Measurements from ENCODE around the gene AMPH. TPM values are rescaled to one million over a fixed set of nuclear protein-coding genes. Genes with fewer than 3 reads are reported as not detected.

Gene AMPH
- total and polyA plus RNA-seq, 9 of the 15 experiments (the other 6 are each of a cell fraction or from before 2014, with no cell fraction given), result 0.03 to 0.35 TPM; not detected in 7

GRCh38 chr7:38512704-38513103 is 118.5 kb downstream of the AMPH start:
- no peak for FAIRE-seq
- TF ChIP-seq SMAD2 (IDR thresholded peaks at IDR 0.05; ENCODE audit: low read depth, low read length), result no peak
- TF ChIP-seq, protein P1, sequence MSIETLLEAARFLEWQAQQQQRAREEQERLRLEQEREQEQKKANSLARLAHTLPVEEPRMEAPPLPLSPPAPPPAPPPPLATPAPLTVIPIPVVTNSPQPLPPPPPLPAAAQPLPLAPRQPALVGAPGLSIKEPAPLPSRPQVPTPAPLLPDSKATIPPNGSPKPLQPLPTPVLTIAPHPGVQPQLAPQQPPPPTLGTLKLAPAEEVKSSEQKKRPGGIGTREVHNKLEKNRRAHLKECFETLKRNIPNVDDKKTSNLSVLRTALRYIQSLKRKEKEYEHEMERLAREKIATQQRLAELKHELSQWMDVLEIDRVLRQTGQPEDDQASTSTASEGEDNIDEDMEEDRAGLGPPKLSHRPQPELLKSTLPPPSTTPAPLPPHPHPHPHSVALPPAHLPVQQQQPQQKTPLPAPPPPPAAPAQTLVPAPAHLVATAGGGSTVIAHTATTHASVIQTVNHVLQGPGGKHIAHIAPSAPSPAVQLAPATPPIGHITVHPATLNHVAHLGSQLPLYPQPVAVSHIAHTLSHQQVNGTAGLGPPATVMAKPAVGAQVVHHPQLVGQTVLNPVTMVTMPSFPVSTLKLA (conservative IDR thresholded peaks at IDR 0.05), result no peak
- no peak for TF ChIP-seq PCBP1 (IDR thresholded peaks at IDR 0.05; ENCODE audit: low read depth, low read length, poor library complexity, severe bottlenecking)
- no peak for TF ChIP-seq CHD4 (IDR thresholded peaks at IDR 0.05; ENCODE audit: insufficient read depth, insufficient replicate concordance, low read depth, low read length, poor library complexity, severe bottlenecking)
- no peak for TF ChIP-seq ZNF512 (tag; IDR thresholded peaks at IDR 0.05)
- TF ChIP-seq FOXJ3 (CRISPR knock-in tag; IDR thresholded peaks at IDR 0.05), result no peak
- no peak for TF ChIP-seq GABPB2 (CRISPR knock-in tag; conservative IDR thresholded peaks at IDR 0.05)
- TF ChIP-seq ZNF41 (CRISPR knock-in tag; conservative IDR thresholded peaks at IDR 0.05), result no peak
- no peak for TF ChIP-seq KDM5B (IDR thresholded peaks at IDR 0.05; ENCODE audit: insufficient replicate concordance, low read depth, low read length)
- no peak for TF ChIP-seq CBFB (CRISPR knock-in tag; IDR thresholded peaks at IDR 0.05)
- no peak for TF ChIP-seq SIRT6 (IDR thresholded peaks at IDR 0.05; ENCODE audit: low read depth, low read length)

More at GRCh38 chr7:38512704-38513103, 118.5 kb downstream of the AMPH start:
- WGBS (ENCODE audit: insufficient coverage, low coverage, missing lambda C conversion rate), result 7% methylated on average over 2 of the region's 2 CpGs
- Histone ChIP-seq H2AFZ (ENCODE audit: low read depth, low read length) (no peak overlapping the region), H3K4me3 (no peak overlapping the region), H3K27ac (ENCODE audit: extremely low read depth, low read depth, low read length) (no peak overlapping the region), H3K9me3 (replicated peaks; ENCODE audit: control insufficient read depth, insufficient read depth, low read depth, low read length) (no peaks in the 10 kb centered on the region), H3K36me3 (ENCODE audit: control insufficient read depth, insufficient read depth, low read length) (no peaks in the 10 kb centered on the region), H3K9ac (ENCODE audit: insufficient read depth in 1 of 2, low read depth in 2 of 2, low read length in 2 of 2) (no peak overlapping the region), H3K27me3 (ENCODE audit: control insufficient read depth in 2 of 2, insufficient read depth in 2 of 2, low read length in 2 of 2) (no peaks in the 10 kb centered on the region), H3K9me1 (ENCODE audit: control insufficient read depth, insufficient read depth, low read length) (no peaks in the 10 kb centered on the region), H4K20me1 (replicated peaks; ENCODE audit: control insufficient read depth, insufficient read depth, low read length) (no peaks in the 10 kb centered on the region), H3K4me1 (replicated peaks in 1 of 2; ENCODE audit: control insufficient read depth in 2 of 2, insufficient read depth in 2 of 2, low read length in 2 of 2) (no peaks in the 10 kb centered on the region), H3K79me2 (ENCODE audit: control insufficient read depth, insufficient read depth, low read length) (no peaks in the 10 kb centered on the region), H3K4me2 (ENCODE audit: insufficient read depth, low read length) (no peak overlapping the region)
- intact Hi-C loops (cut with micrococcal nuclease), result no loop called here
- DNase-seq (ENCODE audit: extremely low read depth in 1 of 4, low spot score in 3 of 4) (no peak), ATAC-seq (no peak)
- ChIA-PET POLR2A (no interaction called here), CTCF (ENCODE audit: low intra/inter-chr PET ratio) (no interaction called here)
- in situ Hi-C loops (cut with MboI), result no loop called here
- BruUV-seq (replicated peaks), result no TSS peak

Data from K562 (cell line).